HK-2 (cell line): ENCODE measurements around the gene RESP18.
"Not testable (repeated sequence)": the region's sequence is repeated elsewhere in the genome, so short reads cannot be mapped to it uniquely, and the experiment has no call there.

Source experiments
- DNase-seq: peaks from one replicate; pipeline ENCODE4 v3.0.0-alpha.2; 2018; ENCODE audit not compliant: unreplicated experiment

The RESP18 gene

DNA sequence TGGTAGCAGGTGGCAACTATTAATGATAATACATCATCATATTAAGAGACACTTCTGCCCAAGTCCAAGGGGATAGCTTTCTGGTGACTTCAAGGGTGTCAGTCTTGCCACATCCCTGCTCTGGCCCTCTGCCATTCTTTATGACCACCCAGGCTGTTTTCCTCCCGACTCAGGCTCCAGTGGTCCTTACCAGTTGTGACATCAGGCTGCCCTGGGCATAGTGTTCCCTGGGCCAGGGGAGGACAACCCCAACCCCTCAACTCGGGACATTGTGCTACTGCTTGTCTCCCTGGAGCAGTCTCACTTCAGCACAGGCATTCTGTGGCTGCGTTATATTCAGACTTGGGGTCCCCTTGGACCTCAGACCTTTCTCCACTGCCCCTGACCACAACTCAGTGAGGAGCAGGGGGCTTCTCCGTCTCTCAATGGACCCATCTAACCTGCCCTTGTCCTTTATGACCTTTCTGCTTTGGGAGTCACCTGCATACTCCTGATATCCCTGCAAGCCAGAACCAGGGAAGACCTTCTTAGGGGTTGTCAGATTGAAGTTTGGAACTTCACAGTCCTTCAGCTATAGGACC lies 40.5 kb downstream of the RESP18 start:
- DNase-seq, result no peak

DNA sequence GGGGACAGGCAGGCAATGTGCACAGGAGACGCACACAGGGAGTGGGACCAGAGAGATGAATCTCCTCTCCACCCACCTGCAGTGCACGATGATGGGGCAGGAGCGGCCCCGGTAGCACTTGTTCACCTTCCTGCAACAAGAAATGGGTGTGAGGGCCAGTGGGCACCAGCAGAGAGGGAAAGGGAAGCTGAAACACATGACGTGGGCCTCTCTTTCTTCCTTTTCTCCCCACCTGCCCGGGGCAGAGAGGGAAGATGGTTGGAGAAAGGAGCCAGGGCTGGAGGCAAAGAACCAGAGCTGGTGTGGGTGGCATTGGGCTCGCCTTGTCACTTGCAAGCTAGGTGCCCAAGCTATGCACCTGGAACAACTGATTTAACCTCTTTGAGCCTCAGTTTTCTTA lies 41.1 kb downstream of the RESP18 start:
- DNase-seq, result no peak

DNA sequence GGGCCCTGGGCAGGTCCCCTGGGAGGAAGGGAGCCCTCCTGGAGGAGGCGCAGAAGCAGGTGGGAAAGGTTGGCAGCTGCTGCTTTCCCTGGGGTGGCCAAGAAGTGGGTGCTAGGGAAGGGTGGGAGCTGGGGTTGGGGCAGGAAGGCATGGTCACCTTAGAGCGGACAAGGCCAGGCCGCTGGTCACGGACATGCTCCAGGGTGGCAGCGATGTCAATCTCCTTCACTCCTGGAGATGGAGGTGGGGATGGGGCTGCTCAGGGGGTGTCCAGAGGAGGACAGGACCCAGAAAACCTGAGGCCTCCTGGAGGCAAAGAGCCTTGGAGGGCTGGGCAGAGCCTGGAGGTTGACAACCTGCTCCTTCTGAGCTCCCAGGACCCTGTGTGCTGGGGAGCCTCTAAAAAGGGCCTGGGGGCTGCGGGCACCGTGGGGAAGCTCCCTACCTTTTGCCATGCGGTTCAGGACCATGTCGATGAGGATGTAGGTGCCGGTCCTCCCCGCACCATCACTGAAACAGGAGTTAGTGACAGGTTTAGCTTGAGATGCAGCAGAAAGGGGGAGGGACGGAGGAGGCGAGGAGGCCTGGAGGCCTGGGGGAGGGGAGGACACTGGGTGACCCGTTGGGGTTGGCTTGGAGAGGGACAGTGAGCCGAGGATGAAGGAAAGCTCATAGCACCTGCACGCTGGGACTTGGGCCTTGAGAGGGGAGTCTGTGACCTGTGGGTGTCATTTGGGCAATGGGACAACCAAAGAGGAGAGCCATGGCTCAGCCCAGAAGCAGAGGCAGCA lies 42.0 kb downstream of the RESP18 start:
- DNase-seq, result no peak

DNA sequence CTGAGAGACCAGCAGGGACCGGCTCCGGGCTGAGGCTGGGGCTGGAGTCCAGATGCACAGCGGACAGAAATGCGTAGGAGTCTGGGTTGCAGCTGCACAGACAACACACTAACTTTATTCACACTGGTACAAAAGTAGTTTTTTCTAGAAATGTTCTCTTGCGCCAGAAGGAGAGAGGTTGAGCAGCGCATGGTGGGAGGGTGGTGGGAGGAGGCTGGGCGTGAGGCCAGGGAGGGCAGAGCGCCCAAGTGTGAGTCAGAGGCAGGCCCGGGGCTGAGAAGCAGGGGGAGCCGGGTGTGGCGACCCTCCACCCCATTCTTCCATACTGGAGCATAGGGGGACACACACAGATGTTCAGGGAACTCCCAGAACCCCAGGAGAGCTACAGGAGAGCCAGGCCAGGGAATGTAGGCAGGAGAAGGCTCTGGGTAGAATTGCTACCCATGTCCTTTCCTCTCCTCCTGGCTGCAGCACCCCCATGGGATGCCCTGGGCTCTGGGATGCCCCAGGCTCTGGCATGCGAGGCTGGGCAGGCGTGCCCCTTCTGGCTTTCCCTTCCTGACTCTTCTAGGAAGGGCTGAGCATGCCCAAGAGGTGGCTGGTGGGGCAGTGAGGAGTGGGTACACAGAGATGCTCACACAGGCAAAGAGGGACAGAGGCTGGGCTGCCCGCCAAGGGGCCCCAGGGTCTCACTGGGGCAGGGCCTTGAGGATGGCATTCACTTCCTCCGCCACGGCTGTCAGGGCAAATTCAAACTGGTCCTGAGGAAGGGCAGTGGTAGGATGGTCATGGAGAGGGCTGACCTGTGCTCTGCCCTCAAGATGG lies 42.8 kb downstream of the RESP18 start:
- DNase-seq, result peak; percentile 45

DNA sequence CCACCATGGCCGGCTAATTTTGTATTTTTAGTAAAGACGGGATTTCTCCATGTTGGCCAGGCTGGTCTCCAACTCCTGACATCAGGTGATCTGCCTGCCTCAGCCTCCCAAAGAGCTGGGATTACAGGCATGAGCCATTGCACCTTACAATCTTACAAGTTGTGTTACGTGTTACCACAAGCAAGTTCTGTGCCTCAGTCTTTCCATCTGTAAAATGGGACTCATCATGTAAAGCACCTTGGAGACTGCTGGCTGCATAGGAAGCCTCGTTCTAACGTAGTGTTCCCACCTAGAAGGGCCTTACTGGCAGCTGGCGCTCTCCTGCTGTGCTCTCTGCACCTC lies 43.4 kb downstream of the RESP18 start:
- DNase-seq, result no peak

DNA sequence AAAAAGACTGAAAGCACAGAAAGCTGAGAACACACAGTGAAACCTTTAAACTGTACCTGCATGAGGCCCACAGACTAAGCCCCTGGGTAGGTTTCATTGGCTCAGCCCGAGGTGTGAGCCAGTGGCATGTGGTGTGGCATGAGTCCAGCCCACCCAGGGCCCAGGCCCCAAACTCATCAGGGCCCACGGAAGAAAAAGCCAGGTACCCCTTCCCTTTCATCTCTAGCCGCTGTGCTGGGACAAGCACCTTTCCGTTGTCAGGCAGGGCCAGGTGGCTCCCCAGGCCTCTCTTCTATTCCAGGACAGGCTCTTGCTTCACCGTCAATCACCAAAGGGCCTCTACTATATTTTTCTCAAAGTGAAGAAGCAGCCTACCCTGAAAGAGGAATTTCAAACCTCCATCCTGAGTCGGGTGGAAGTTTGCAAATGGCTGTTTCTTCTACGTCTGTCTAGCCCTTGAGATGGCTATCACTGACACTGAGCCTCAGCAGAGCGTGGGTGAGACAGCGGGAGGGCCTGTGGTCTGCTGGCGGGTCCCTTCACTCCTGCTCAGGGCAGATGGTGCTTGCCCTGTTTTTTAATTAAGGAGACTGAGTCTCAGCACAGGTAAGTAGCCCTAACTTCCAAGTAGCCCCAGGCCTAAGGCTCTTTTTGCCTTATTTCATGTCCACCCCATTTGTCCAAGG lies 44.8 kb downstream of the RESP18 start:
- DNase-seq, result no peak

DNA sequence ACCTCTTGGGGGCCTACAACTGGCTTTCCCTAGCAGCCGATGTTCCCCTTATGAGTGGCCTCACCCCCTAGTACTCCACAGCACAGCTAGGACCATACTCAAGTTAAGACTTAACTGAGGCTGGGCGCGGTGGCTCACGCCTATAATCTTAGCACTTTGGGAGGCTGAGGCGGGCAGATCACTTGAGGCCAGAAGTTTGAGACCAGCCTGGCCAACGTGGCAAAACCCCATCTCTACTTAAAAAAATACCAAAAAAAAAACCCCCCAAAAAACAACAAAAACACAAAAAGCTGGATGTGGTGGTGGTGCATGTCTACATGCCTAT lies 45.5 kb downstream of the RESP18 start:
- not testable (repeated sequence) for DNase-seq

DNA sequence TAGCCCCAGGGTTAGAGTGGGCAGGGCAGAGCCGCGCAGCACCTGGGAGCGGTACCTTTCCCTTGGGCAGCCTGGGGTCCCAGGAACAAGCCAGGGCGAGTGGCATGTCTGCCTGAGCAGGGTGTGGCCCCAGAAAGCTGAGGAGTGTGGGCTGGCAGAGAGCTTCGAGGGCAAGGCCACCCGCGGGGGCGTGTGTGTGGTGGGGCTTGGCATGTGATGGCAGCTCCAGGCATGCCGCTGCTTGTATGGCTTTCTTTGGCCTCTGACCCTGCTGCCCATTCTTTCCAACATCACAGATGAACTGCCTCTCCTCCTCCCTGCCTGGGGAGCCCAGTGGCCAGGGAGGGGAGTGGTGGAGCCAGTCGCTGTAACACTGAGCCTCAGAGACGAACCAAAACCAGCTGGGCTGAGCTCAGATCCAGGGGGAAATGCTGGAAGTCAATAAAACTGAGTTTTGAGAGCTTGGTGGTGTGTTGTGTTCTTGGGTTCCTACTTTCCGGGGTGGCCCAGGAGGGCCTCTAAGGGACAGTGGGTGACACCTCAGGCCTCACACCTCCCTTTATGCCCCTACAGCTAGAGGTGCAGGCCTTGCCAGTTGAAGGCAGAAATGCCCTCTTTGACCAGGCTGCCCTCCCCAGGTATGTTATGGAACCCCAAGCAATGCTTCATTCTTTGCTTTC lies 46.0 kb downstream of the RESP18 start:
- DNase-seq, result no peak

DNA sequence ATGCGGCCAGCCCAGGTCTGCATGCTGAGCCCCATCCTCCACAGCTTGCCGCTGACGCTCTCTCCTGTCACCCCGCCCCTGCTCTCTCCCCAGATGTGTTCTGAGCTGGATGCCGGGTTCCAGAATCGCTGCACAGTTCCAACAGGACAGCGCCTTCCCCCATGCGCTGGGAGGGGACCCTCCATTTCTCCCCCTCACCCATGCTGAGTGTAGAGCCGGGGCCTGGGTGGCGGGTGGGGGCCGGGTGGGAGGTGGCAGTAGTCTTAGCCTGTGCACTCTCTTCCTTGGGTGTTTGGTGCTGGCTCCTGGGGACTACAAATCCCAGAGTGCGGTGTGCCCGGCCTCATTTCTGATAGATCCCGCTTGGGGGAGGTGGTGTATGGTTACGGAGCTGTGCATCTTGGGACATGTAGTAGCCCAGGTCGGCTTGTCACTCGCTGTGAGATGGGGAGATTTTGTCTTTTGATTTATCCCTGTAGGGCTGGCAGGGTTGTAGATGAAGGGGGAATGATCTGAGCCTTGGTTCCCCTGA lies 46.6 kb downstream of the RESP18 start:
- DNase-seq, result no peak

DNA sequence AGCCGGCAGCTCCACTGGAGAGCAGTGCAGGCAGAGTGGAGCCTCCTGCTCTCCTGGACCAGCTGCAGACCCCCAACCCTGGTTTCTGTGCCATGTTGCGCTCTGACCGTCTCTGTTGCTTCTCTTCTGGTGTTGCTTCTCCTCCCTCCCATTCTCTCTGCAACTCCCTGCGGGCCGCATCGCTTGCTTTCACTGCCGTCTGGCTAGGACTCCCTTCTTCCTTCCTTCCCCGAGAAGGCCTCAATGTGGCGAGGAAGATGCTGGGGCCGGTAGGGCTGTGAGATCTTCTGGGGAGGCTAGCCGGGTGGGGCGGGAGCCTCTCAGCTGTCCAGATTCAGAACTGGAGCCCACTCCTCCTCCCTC lies 47.2 kb downstream of the RESP18 start:
- no peak for DNase-seq

DNA sequence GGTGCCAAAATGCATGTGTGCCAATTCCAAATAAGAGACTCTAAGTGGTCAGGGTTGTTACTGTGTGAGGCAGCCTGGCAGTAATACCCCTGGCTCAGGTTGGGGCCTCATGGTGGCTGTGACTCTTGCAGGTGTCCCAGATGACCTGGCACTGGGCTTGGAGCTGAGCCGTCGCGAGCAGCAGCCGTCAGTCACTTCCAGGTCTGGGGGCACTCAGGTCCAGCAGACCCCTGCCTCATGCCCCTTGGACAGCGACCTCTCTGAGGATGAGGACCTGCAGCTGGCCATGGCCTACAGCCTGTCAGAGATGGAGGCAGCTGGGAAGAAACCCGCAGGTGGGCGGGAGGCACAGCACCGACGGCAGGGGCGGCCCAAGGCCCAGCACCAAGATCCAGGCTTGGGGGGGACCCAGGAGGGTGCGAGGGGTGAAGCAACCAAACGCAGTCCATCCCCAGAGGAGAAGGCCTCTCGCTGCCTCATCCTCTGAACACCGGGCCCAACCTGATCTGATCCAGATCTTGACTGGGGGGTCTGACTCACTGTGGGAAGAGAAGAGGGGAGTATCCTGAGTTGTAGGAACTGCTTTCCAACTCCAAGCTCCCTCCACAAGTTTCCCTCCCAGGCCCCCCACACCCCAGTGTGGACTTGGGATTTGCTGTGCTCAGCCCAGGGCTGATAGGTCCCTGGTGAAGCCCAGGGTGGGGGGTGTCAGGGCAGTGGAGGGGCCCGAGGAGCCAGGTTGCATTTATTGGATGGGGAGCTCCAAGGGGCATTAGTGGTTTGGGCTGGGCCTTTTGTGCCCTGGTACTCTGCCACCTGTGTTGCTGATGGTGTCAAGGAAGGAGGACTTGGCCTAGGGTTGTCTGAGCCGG lies 47.8 kb downstream of the RESP18 start:
- DNase-seq, result no peak

DNA sequence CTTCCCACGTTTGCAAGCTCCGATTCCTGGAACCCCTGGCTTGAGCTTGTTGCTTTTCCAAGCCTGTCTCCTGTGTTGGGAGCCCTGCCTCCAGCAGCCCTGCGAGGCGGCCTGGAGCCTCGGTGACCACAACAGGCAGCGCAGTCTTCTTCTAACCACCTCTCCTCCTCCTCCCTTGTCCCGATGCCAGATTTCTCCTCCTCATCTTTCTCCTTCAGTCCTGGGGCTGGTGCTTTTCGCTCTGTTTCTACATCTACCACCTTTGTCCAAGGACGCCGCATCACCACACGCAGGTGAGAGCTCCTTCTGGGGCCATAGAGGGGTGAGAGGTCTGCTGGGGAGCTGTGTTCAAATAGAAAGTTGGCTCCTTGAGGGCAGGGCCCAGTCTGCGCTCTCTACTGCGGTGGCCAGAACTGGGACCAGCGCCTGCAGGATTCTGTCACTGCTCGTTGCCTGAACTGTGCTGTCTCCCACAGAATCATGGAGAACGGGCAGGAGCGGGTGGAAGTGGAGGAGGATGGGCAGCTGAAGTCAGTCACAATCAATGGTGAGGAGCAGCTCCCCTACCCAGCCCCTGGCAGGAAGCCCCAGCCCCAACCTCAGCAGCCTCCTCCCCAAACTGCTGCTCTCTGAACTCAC lies 49.5 kb downstream of the RESP18 start:
- DNase-seq, result no peak

DNA sequence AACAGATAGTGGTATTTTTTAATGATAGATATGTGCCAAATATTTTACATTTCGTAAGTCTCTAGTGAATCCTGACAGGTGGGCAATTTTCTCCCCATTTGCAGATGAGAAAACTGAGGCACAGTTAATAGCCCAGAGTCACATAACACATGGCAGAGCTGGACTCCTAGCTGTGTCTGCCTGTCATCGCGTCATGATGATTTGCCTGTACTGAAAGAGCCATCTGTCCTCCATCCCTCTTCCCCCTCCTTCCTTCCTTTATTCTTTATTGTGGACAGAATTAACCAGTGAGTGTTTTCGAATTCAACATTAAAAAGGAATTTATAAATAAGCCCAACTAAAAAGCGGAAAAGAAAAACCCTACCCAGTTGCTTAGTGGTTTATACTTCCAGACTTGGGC lies 50.2 kb downstream of the RESP18 start:
- DNase-seq, result no peak

DNA sequence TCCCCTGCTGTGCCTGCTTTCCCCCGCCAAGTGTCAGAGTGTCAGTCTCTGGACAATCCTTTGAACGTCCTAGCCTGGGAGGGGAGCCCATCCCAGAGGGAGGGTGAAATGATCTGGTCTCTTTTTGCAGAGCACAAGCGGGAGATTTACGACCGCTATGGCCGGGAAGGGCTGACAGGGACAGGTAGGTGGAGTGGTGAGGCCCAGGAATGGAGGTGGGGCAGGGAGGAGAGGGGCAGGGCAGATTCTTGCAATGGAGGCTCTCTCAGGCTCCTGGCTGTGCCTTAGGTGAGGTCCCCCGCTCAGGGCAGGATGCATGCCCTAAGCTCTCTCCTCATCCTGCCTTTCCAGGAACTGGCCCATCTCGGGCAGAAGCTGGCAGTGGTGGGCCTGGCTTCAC lies 51.0 kb downstream of the RESP18 start:
- DNase-seq, result no peak

DNA sequence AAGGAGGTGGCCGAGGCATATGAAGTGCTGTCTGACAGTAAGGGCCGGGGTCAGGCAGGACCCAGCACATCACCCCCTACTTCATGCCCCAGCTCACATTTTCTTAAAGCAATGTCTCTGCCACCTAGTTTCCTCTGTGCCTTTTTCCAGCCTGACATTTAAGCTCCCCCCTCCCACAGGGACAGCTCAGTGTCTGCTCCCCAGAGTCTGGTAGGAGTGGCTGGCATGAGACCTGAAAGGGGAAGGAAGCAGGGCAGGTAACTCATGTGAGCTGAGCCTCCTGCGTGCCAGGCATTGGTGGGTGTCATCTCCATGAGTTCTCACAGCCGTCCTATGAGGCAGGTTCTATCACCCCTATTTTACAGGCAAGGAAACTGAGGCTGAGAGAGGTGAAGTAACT lies 51.9 kb downstream of the RESP18 start:
- DNase-seq, result no peak

DNA sequence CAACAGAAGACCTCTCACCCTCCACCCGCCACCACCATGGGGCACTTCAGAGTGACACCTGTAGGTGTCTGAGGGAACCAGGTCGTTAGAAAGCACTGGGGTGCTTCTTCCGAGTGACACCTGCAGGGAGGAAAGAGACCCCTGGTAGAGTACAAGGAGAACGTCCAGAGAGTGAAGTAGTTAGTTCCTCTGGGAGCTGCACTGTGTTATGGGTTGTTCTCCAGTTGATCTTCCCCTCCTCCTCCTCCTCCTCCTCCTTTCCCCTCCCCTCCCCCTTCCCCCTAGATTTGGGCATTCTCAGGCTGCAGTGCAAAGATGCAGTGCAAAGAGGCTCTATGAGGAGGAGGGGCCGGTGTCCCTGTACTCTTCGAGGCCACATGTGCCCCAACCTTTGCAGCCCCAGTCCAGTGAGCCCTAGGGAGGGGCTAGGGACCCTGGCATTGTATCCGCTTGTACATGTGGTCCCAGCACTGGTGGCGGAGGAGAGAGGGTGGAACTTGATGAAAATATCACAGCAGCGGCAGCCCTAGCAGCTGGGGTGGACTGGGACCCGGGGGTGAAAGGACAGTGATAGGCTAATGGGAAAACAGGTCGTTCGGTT lies 52.5 kb downstream of the RESP18 start:
- no peak for DNase-seq

DNA sequence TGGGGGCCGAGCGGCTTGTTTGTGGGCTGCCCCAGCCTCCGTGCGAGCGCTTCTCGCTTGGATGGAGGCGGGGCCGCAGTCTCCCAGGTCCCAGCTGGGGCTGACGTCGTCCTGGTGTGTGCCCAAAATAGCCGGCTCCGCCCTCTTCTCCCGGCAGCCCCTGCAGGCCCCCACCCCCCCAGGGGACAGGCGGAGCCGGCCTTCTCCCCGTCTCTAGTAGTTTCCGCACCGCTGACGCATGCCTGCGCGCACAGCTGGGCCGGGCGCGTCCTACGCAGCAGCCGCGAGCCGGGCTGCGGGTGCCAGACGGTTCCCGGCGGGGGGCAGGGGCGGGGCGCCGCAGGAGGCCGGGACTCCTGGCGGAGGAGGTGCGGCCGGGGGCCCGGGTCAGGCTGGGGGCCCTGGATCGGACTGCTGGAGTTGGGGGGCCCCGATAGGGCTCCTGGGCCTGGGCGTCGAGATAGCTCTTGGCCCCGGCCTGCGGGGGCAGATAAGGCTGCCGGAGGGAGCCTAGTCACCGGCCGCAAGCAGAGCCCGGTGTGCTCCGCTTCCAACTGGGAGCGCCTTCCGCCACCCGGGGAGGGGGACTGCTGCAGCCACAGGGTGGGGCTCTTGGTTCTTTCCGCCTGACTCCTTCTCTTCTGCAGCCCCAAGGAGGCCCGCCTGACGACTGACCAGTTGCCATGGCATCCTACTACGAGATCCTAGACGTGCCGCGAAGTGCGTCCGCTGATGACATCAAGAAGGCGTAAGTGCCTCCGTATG lies 53.2 kb downstream of the RESP18 start, which contains the start of gene DNAJB2:
Gene DNAJB2, plus strand, starts transcription at position 216 of the 765 bp plus-strand sequence. Its CDS starts 468 bp downstream, at position 684.
- DNase-seq, result peak; percentile 99

DNA sequence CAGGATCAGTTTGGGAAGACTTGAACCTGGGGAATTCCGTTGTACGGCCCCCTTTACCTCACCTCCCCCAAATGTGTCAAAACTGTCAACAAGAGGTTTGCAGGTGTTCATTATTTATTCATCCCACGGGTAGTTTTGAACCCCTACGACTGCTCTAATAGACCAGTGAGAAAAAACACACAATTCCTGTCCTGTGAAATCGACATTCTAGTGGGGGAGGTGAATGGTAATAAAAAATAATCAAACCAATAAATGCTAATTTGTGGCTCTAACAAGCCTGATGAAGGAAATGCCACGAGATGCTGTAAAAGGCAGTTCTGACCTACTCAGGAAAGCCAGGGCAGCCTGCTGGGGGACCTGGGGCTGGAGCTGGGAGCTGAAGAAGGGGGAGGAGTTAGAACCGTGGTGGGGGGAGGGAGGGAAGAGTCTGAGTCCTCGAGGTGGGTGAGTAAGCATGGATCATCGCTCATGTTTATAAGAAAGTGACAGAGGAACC lies 53.8 kb downstream of the RESP18 start:
- DNase-seq, result no peak
